GM19238 (cell line): ENCODE results near the gene TMEM87B.
"Not testable (repeated sequence)": the region's sequence is repeated elsewhere in the genome, so short reads cannot be mapped to it uniquely, and the experiment has no call there.

Source experiments
- DNase-seq: peaks from one replicate; pipeline ENCODE4 v3.0.0; 2011; ENCODE audit warnings: low spot score; ENCODE audit not compliant: insufficient read length

The TMEM87B gene

GRCh38 chr2:112065966-112066365 is 10.9 kb downstream of the TMEM87B start:
- no peak for DNase-seq

- DNase-seq, result not testable (repeated sequence)
These were observed 14.7 kb downstream of the TMEM87B start for GRCh38 chr2:112069794-112070193.

- no peak for DNase-seq
These were observed 18.8 kb downstream of the TMEM87B start for GRCh38 chr2:112073875-112074274.

GRCh38 chr2:112074506-112074905 is 19.4 kb downstream of the TMEM87B start:
- no peak for DNase-seq

GRCh38 chr2:112075490-112076260 is 20.6 kb downstream of the TMEM87B start:
- DNase-seq, result no peak

GRCh38 chr2:112077814-112078213 is 22.7 kb downstream of the TMEM87B start:
- DNase-seq, result no peak

GRCh38 chr2:112081262-112081661 is 26.2 kb downstream of the TMEM87B start:
- DNase-seq, result no peak

GRCh38 chr2:112084689-112085374 is 29.8 kb downstream of the TMEM87B start:
- DNase-seq, result no peak

- no peak for DNase-seq
These were observed 30.3 kb downstream of the TMEM87B start for GRCh38 chr2:112085375-112085730.

- DNase-seq, result no peak
These were observed 31.0 kb downstream of the TMEM87B start for GRCh38 chr2:112085916-112086669.

GRCh38 chr2:112087346-112088020 is 32.4 kb downstream of the TMEM87B start:
- DNase-seq, result peak; percentile 19

GRCh38 chr2:112089375-112089774 is 34.3 kb downstream of the TMEM87B start:
- no peak for DNase-seq

GRCh38 chr2:112092286-112093041 is 37.4 kb downstream of the TMEM87B start:
- no peak for DNase-seq

GRCh38 chr2:112093216-112093615 is 38.1 kb downstream of the TMEM87B start:
- DNase-seq, result no peak

GRCh38 chr2:112095681-112096080 is 40.6 kb downstream of the TMEM87B start:
- DNase-seq, result no peak

- DNase-seq, result no peak
These were observed 41.0 kb downstream of the TMEM87B start for GRCh38 chr2:112096098-112096497.

- no peak for DNase-seq
These were observed 53.2 kb downstream of the TMEM87B start for GRCh38 chr2:112108178-112108832.

- DNase-seq, result no peak
These were observed 54.2 kb downstream of the TMEM87B start for GRCh38 chr2:112109278-112109677.

- DNase-seq, result no peak
These were observed 55.9 kb downstream of the TMEM87B start for GRCh38 chr2:112110966-112111365.

- DNase-seq, result not testable (repeated sequence)
These were observed 58.3 kb downstream of the TMEM87B start for GRCh38 chr2:112113354-112113753.
